Measurements from ENCODE around the gene CYP26A1. TPM values are rescaled to one million over a fixed set of nuclear protein-coding genes. Genes with fewer than 3 reads are reported as not detected.

CYP26A1 gene
- polyA plus RNA-seq, 1 donor = not detected

- no peak for DNase-seq
Observed at GRCh38 chr10:93123766-93124165, 50.1 kb downstream of the CYP26A1 start.

DNA sequence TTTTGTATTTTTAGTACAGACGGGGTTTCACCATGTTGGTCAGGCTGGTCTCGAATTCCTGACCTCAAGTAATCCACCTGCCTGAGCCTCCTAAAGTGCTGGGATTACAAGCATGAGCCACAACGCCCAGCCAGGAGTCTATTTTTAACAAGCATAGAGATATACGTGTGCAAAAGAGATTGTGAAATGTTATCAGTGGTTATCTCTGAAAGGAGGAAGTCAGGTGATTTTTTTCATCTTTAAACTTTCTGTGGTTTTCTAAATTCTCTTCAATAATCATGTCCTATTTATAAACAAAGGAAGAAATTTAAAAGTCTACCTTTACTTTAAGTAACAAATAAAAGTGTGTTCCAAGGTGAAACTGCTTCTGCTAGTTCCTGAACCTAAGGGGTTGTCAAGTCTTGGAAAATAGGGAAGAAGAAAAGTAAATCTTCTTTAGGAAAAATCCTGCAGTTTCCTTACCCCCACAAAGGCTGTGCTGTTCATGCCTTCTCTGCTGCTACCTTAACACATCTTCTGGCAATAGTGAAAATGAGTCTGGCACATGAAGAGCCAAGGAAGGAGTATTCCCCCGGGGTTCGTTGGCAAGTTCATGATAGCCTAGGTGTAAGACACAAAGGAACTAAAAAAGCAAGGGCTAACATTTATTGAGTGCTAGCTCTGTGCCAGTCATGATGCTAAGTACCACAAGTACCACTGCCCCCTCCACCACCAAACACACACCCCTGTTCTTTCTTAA lies 51.1 kb downstream of the CYP26A1 start:
- no peak for DNase-seq

- DNase-seq = no peak
Observed at GRCh38 chr10:93125966-93126365, 52.3 kb downstream of the CYP26A1 start.

DNA sequence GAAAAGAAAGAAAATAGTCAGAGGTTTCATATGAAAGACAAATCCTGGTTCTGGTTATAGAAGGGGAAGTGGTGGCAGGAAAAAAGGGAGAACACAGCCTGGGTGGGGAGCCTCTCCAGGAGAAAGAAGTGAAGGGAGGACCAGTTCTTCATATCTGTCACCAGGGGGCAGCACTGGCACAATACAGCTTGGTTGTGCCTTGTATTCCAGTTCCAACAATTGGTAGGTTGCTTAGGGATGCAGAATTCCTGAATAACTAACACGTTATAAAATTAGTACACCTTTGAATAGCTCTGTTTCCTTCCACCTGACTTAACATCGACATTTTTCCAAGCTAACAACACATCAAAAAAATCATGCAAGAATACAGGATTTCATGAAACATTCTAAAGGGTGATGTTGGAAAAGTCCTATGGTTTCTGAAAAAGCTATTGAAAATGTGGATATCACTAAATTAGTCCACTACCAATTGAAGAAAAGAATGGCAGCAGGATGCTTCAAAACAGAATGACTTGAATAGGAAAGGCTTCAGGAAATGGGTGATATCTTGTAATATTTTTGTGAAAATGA lies 52.9 kb downstream of the CYP26A1 start:
- DNase-seq = no peak

Other genes with a start within 250 kb of the CYP26A1 start
- gene EXOC6, start 225.4 kb upstream of the CYP26A1 start, polyA plus RNA-seq (ENCODE audit: insufficient read length) = 19.3 TPM
- gene CYP26C1, start 13.1 kb upstream of the CYP26A1 start, polyA plus RNA-seq (ENCODE audit: insufficient read length) = 0.05 TPM

Measured in left kidney (tissue), 2 donors.